ENCODE results near the gene OR52B2. TPM values are rescaled to one million over a fixed set of nuclear protein-coding genes. Genes with fewer than 3 reads are reported as not detected.
"Not testable (repeated sequence)": the region's sequence is repeated elsewhere in the genome, so short reads cannot be mapped to it uniquely, and the experiment has no call there.

Gene OR52B2
- total RNA-seq, 1 experiment from 2014 or later, result not detected

DNA sequence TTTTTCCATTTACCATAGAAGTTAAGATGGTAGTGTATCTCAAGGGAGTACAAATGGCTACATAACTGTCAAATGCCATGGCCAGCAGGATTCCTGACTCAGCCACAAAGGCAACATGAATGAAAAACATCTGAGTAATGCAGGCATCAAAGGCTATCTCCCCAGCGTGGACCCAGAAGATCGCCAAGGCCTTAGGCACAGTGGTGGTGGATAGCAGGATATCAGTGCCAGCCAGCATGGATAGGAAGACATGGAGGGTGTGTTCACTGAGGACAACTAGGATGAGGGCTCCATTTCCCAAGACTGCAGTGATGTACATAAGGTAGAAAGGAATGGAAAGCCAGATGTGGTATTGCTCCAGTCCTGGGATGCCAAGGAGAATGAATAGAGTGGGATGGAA, 18.0 kb downstream of the OR52B2 start:
- no peak for DNase-seq (ENCODE audit: low spot score)

GRCh38 chr11:6151117-6151516, 19.0 kb downstream of the OR52B2 start:
- DNase-seq (ENCODE audit: low spot score), result no peak

DNA sequence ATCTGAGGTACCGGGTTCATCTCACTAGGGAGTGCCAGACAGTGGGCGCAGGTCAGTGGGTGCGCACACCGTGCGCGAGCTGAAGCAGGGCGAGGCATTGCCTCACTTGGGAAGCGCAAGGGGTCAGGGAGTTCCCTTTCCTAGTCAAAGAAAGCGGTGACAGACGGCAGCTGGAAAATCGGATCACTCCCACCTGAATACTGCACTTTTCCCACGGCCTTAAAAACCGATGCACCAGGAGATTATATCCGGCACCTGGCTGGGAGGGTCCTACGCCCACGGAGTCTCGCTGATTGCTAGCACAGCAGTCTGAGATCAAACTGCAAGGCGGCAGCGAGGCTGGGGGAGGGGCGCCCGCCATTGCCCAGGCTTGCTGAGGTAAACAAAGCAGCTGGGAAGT, 26.4 kb downstream of the OR52B2 start:
- not testable (repeated sequence) for DNase-seq (ENCODE audit: low spot score)

GRCh38 chr11:6142936-6143335, 27.2 kb downstream of the OR52B2 start:
- no peak for DNase-seq (ENCODE audit: low spot score)

DNA sequence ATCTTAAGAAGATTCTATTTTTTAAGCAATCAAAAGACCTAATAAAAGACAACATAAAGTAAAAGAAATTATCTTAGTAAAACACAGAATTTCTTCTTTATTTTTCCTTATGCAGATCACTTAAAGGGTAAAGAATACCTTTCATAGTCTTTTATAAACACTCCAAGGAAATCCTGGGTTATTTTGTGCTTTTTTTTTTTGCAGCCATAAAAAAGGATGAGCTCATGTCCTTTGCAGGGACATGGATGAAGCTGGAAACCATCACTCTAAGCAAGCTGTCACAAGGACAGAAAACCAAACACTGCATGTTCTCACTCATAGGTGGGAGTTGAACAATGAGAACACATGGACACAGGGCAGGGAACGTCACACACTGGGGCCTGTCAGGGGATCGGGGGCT, 34.2 kb downstream of the OR52B2 start:
- not testable (repeated sequence) for DNase-seq (ENCODE audit: low spot score)

GRCh38 chr11:6132431-6132830, 37.7 kb downstream of the OR52B2 start:
- no peak for DNase-seq (ENCODE audit: low spot score)

DNA sequence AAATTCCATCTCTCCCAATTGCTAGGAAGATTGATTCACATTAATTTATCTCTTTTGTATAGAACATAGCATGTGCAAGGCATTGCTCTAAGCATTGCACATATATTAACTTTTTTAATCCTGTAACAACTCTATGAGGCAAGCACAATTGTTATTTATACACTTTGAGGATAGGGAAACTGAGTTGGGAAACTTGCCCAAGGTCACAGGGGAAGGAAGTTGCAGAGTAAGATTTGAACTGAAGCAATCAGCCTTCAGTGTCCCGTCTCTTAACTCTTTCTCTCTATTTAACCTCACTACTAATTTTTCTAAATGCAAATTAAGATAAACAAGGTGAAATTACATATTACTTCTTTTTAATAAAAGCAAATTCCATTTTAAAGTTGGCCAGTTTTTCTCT, 40.5 kb downstream of the OR52B2 start:
- no peak for DNase-seq (ENCODE audit: low spot score)

- DNase-seq (ENCODE audit: low spot score), result no peak
These were observed 41.1 kb downstream of the OR52B2 start for GRCh38 chr11:6129011-6129410.

GRCh38 chr11:6127881-6128280, 42.2 kb downstream of the OR52B2 start:
- DNase-seq (ENCODE audit: low spot score), result no peak

DNA sequence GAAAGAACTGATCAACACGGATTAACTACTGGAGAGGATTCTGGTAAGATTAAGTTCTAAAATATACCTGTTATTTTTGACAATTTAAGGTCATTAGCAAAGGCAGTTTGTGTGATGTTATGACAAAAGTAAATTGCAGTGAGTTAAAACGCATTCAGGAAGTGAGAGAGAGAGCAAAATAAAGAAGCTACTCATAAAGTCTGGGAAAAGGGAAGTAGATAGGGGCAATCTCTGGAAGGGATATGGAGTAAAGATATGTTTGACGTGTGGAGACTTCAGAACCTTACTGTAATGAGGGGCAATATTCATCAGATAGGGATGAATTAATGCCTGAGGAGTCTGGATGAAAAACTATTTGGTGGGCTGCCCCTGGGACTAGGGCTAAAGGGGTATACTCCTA, 45.9 kb downstream of the OR52B2 start:
- no peak for DNase-seq (ENCODE audit: low spot score)

Other genes starting within 250 kb of the OR52B2 start
- not detected in 2 replicates for gene OR56A3, start 228.1 kb downstream of the OR52B2 start, total RNA-seq (2014; rRNA removed; shearing (Covaris generic))
- not detected in 2 replicates for gene OR56A5, start 201.8 kb downstream of the OR52B2 start, total RNA-seq (2014; rRNA removed; shearing (Covaris generic))
- not detected in 2 replicates for gene OR52L1, start 183.3 kb downstream of the OR52B2 start, total RNA-seq (2014; rRNA removed; shearing (Covaris generic))
- gene OR56A4, start 163.4 kb downstream of the OR52B2 start, total RNA-seq (2014; rRNA removed; shearing (Covaris generic)), result not detected in 2 replicates
- not detected in 2 replicates for gene OR56A1, start 139.6 kb downstream of the OR52B2 start, total RNA-seq (2014; rRNA removed; shearing (Covaris generic))
- not detected in 2 replicates for gene OR56B4, start 62.6 kb downstream of the OR52B2 start, total RNA-seq (2014; rRNA removed; shearing (Covaris generic))
- not detected in 2 replicates for gene OR52W1, start 28.9 kb upstream of the OR52B2 start, total RNA-seq (2014; rRNA removed; shearing (Covaris generic))
- not detected in 2 replicates for gene C11orf42, start 35.2 kb upstream of the OR52B2 start, total RNA-seq (2014; rRNA removed; shearing (Covaris generic))
- gene FHIP1B, start 64.3 kb upstream of the OR52B2 start, total RNA-seq (2014; rRNA removed; shearing (Covaris generic)), result 98.4 and 136 TPM in 2 replicates
- 0.63 TPM in 1 of 2 replicates, not detected in the other for gene CNGA4, start 68.8 kb upstream of the OR52B2 start, total RNA-seq (2014; rRNA removed; shearing (Covaris generic))
- not detected in 2 replicates for gene CCKBR, start 89.5 kb upstream of the OR52B2 start, total RNA-seq (2014; rRNA removed; shearing (Covaris generic))
- 1.6 TPM in 1 of 2 replicates, not detected in the other for gene CAVIN3, start 150.2 kb upstream of the OR52B2 start, total RNA-seq (2014; rRNA removed; shearing (Covaris generic))
- 3.1 and 4.4 TPM in 2 replicates for gene SMPD1, start 220.1 kb upstream of the OR52B2 start, total RNA-seq (2014; rRNA removed; shearing (Covaris generic))
- gene APBB1, start 248.8 kb upstream of the OR52B2 start, total RNA-seq (2014; rRNA removed; shearing (Covaris generic)), result 0.15 and 0.21 TPM in 2 replicates

All from HT-29 (cell line).